ENCODE data around the gene GAGE10.
"Not testable (repeated sequence)": the region's sequence is repeated elsewhere in the genome, so short reads cannot be mapped to it uniquely, and the experiment has no call there.

The GAGE10 gene

GRCh38 chrX:49316085-49316484, 12.6 kb downstream of the GAGE10 start:
- no peak for TF ChIP-seq CTCF (IDR thresholded peaks at IDR 0.05)

DNA sequence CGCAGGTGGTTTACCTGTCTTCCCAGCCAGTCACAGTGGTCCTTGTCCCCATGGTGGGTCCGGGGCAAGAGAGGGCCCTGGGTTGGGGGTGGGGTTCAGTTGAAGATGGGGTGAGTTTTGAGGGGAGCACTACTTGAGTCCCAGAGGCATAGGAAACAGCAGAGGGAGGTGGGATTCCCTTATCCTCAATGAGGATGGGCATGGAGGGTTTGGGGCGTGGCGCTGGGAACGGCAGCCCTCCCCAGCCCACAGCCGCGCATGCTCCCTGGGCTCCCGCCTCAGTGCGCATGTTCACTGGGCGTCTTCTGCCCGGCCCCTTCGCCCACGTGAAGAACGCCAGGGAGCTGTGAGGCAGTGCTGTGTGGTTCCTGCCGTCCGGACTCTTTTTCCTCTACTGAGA, 18.3 kb downstream of the GAGE10 start, which contains the start of gene GAGE12J:
Gene GAGE12J (plus strand): TSS at position 301 of the 400 bp plus-strand sequence. CDS start 1,157 bp downstream, outside the sequence.
- TF ChIP-seq CTCF (IDR thresholded peaks at IDR 0.05) = not testable (repeated sequence)

DNA sequence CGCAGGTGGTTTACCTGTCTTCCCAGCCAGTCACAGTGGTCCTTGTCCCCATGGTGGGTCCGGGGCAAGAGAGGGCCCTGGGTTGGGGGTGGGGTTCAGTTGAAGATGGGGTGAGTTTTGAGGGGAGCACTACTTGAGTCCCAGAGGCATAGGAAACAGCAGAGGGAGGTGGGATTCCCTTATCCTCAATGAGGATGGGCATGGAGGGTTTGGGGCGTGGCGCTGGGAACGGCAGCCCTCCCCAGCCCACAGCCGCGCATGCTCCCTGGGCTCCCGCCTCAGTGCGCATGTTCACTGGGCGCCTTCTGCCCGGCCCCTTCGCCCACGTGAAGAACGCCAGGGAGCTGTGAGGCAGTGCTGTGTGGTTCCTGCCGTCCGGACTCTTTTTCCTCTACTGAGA, 27.8 kb downstream of the GAGE10 start, which contains the start of gene GAGE13:
Gene GAGE13 (plus strand): TSS at position 301 of the 400 bp plus-strand sequence. CDS start 1,156 bp downstream, outside the sequence.
- not testable (repeated sequence) for TF ChIP-seq CTCF (IDR thresholded peaks at IDR 0.05)
